NOMO-1 treated with DMSO at 0.1 percent for 48 hours (cell line): ENCODE results near the gene GIGYF1.
A peak's percentile ranks its signal among the peaks of the same experiment; 100 is the strongest.
"Not testable (repeated sequence)": the region's sequence is repeated elsewhere in the genome, so short reads cannot be mapped to it uniquely, and the experiment has no call there.

ENCODE experiments used
- DNase-seq: peaks from one replicate; lab custom pipeline; 2025; ENCODE audit not compliant: unreplicated experiment; lab: John Stamatoyannopoulos, UW

Gene GIGYF1

GRCh38 chr7:100694098-100694745 is at the start of gene GIGYF1:
Gene GIGYF1 (minus strand): TSS chr7:100694250. CDS start chr7:100688238, 6,012 bp downstream.
- DNase-seq, result peak; percentile 69

- no peak for DNase-seq
Measured at GRCh38 chr7:100739934-100740333, 45.9 kb upstream of the GIGYF1 start.

- no peak for DNase-seq
Measured at GRCh38 chr7:100736671-100737070, 42.6 kb upstream of the GIGYF1 start.

GRCh38 chr7:100735730-100736129 is 41.7 kb upstream of the GIGYF1 start:
- DNase-seq, result no peak

GRCh38 chr7:100731937-100732636 is 38.0 kb upstream of the GIGYF1 start:
- no peak for DNase-seq

GRCh38 chr7:100730136-100730800 is 36.2 kb upstream of the GIGYF1 start:
- no peak for DNase-seq

GRCh38 chr7:100728196-100728595 is 34.1 kb upstream of the GIGYF1 start:
- no peak for DNase-seq

GRCh38 chr7:100726996-100727761 is 33.1 kb upstream of the GIGYF1 start:
- no peak for DNase-seq

- not testable (repeated sequence) for DNase-seq
Measured at GRCh38 chr7:100724364-100724763, 30.3 kb upstream of the GIGYF1 start.

- no peak for DNase-seq
Measured at GRCh38 chr7:100723732-100724275, 29.8 kb upstream of the GIGYF1 start.

GRCh38 chr7:100722480-100723212 is 28.6 kb upstream of the GIGYF1 start:
- no peak for DNase-seq

- no peak for DNase-seq
Measured at GRCh38 chr7:100721505-100721812, 27.4 kb upstream of the GIGYF1 start.

- no peak for DNase-seq
Measured at GRCh38 chr7:100720671-100721504, 26.8 kb upstream of the GIGYF1 start.

- DNase-seq, result no peak
Measured at GRCh38 chr7:100720279-100720670, 26.2 kb upstream of the GIGYF1 start, which contains the start of gene EPO. Gene EPO (plus strand): TSS chr7:100720468. CDS start chr7:100720981, 513 bp downstream.

GRCh38 chr7:100719523-100720278 is 25.7 kb upstream of the GIGYF1 start:
- DNase-seq, result no peak

- not testable (repeated sequence) for DNase-seq
Measured at GRCh38 chr7:100717073-100717472, 23.0 kb upstream of the GIGYF1 start.

- no peak for DNase-seq
Measured at GRCh38 chr7:100714725-100715124, 20.7 kb upstream of the GIGYF1 start.

- no peak for DNase-seq
Measured at GRCh38 chr7:100711369-100711768, 17.3 kb upstream of the GIGYF1 start.

GRCh38 chr7:100710452-100710851 is 16.4 kb upstream of the GIGYF1 start:
- no peak for DNase-seq
